ENCODE measurements around the gene NRXN2.
"Not testable (repeated sequence)": the region's sequence is repeated elsewhere in the genome, so short reads cannot be mapped to it uniquely, and the experiment has no call there.

Gene NRXN2

DNA sequence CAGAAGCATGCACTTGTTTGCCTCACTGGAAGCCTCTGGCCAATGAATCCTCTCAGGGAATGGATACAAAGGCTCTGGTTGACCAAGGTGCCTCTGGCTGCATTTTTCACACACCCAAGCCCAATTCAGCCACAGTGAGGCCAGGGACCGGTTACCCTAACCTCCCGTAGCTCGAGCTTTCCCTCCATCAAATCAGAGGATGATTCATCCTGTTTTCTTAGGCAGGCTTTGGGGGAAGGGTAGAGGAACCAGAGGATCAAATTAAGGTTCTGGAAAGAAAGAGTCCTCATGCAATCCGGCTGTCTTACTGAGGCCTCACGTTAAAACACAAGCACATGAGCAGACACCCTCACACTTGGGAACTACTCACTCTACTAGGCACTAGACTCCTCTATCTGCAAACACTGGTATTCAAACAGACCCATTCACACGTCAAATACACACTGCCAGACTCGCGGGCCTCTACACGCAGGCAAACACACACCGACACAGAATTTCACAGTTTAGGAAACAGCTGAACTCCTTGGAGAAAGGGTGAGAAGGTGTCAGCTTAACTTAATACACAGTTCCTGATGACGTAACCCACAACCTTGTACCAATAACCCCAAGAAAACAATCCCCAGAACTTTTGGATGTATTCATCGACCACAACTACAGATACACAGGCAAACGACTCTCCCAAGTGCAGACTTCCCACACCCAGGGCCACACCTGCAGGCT is 12.4 kb downstream of the NRXN2 start:
- Histone ChIP-seq H3K4me2 (ENCODE audit: low read depth, low read length, poor library complexity, severe bottlenecking) (no peak overlapping the region), H3K9me3 (ENCODE audit: insufficient read depth, low read depth, low read length) (no peaks in the 10 kb centered on the region), H3K36me3 (ENCODE audit: insufficient read depth, low read length) (no peaks in the 10 kb centered on the region), H3K4me3 (ENCODE audit: low read length, poor library complexity, severe bottlenecking) (no peak overlapping the region), H3F3A (ENCODE audit: low read depth) (no peaks in the 10 kb centered on the region), H3K79me2 (ENCODE audit: insufficient read depth, low read length) (no peaks in the 10 kb centered on the region), H3K9me2 (replicated peaks; ENCODE audit: low read depth, low read length) (no peaks in the 10 kb centered on the region), H3K27me3 (ENCODE audit: insufficient read depth, low read length, poor library complexity, severe bottlenecking) (no peaks in the 10 kb centered on the region), H3K4me1 (ENCODE audit: insufficient read depth, low read length, poor library complexity, severe bottlenecking) (no peaks in the 10 kb centered on the region), H3K9ac (ENCODE audit: low read depth, low read length, poor library complexity, severe bottlenecking) (no peak overlapping the region), H2AFZ (ENCODE audit: low read length) (no peak overlapping the region), H4K20me1 (ENCODE audit: insufficient read depth, low read length, poor library complexity, severe bottlenecking) (no peaks in the 10 kb centered on the region)
- TF ChIP-seq EZH2phosphoT487 (IDR thresholded peaks at IDR 0.05; ENCODE audit: borderline replicate concordance) = no peak
- no peak for TF ChIP-seq CTCF (conservative IDR thresholded peaks at IDR 0.05; ENCODE audit: low read length)

- no peaks in the 10 kb centered on the region for H3K36me3 ChIP-seq (ENCODE audit: insufficient read depth, low read length)
- no peaks in the 10 kb centered on the region for H3K9me3 ChIP-seq (ENCODE audit: insufficient read depth, low read depth, low read length)
- no peak for TF ChIP-seq EZH2phosphoT487 (IDR thresholded peaks at IDR 0.05; ENCODE audit: borderline replicate concordance)
- TF ChIP-seq CTCF (conservative IDR thresholded peaks at IDR 0.05; ENCODE audit: low read length) = no peak
- no peaks in the 10 kb centered on the region for H3K27me3 ChIP-seq (ENCODE audit: insufficient read depth, low read length, poor library complexity, severe bottlenecking)
- H3K4me1 ChIP-seq (ENCODE audit: insufficient read depth, low read length, poor library complexity, severe bottlenecking) = no peaks in the 10 kb centered on the region
- H3K4me3 ChIP-seq (ENCODE audit: low read length, poor library complexity, severe bottlenecking) = no peak overlapping the region
- H3K9me2 ChIP-seq (replicated peaks; ENCODE audit: low read depth, low read length) = no peaks in the 10 kb centered on the region
- H3K9ac ChIP-seq (ENCODE audit: low read depth, low read length, poor library complexity, severe bottlenecking) = no peak overlapping the region
- no peaks in the 10 kb centered on the region for H3F3A ChIP-seq (ENCODE audit: low read depth)
- no peaks in the 10 kb centered on the region for H3K79me2 ChIP-seq (ENCODE audit: insufficient read depth, low read length)
- H2AFZ ChIP-seq (ENCODE audit: low read length) = no peak overlapping the region
- H4K20me1 ChIP-seq (ENCODE audit: insufficient read depth, low read length, poor library complexity, severe bottlenecking) = no peaks in the 10 kb centered on the region
- H3K4me2 ChIP-seq (ENCODE audit: low read depth, low read length, poor library complexity, severe bottlenecking) = no peak overlapping the region
Measured at GRCh38 chr11:64705501-64705900, 17.5 kb downstream of the NRXN2 start.

GRCh38 chr11:64703048-64703447 is 19.9 kb downstream of the NRXN2 start:
- H3K4me3 ChIP-seq (ENCODE audit: low read length, poor library complexity, severe bottlenecking) = no peak overlapping the region
- no peaks in the 10 kb centered on the region for H3K9me3 ChIP-seq (ENCODE audit: insufficient read depth, low read depth, low read length)
- no peaks in the 10 kb centered on the region for H3K79me2 ChIP-seq (ENCODE audit: insufficient read depth, low read length)
- no peaks in the 10 kb centered on the region for H3K4me1 ChIP-seq (ENCODE audit: insufficient read depth, low read length, poor library complexity, severe bottlenecking)
- H2AFZ ChIP-seq (ENCODE audit: low read length) = no peak overlapping the region
- H3F3A ChIP-seq (ENCODE audit: low read depth) = no peaks in the 10 kb centered on the region
- H4K20me1 ChIP-seq (ENCODE audit: insufficient read depth, low read length, poor library complexity, severe bottlenecking) = no peaks in the 10 kb centered on the region
- H3K27me3 ChIP-seq (ENCODE audit: insufficient read depth, low read length, poor library complexity, severe bottlenecking) = no peaks in the 10 kb centered on the region
- H3K4me2 ChIP-seq (ENCODE audit: low read depth, low read length, poor library complexity, severe bottlenecking) = no peak overlapping the region
- no peaks in the 10 kb centered on the region for H3K9me2 ChIP-seq (replicated peaks; ENCODE audit: low read depth, low read length)
- no peak overlapping the region for H3K9ac ChIP-seq (ENCODE audit: low read depth, low read length, poor library complexity, severe bottlenecking)
- H3K36me3 ChIP-seq (ENCODE audit: insufficient read depth, low read length) = no peaks in the 10 kb centered on the region
- no peak for TF ChIP-seq EZH2phosphoT487 (IDR thresholded peaks at IDR 0.05; ENCODE audit: borderline replicate concordance)
- TF ChIP-seq CTCF (conservative IDR thresholded peaks at IDR 0.05; ENCODE audit: low read length) = no peak

- not testable (repeated sequence) for H2AFZ ChIP-seq (ENCODE audit: low read length); H3K27me3 ChIP-seq (ENCODE audit: insufficient read depth, low read length, poor library complexity, severe bottlenecking); H3K4me1 ChIP-seq (ENCODE audit: insufficient read depth, low read length, poor library complexity, severe bottlenecking); H3K4me3 ChIP-seq (ENCODE audit: low read length, poor library complexity, severe bottlenecking); H3F3A ChIP-seq (ENCODE audit: low read depth); H3K4me2 ChIP-seq (ENCODE audit: low read depth, low read length, poor library complexity, severe bottlenecking); H4K20me1 ChIP-seq (ENCODE audit: insufficient read depth, low read length, poor library complexity, severe bottlenecking); H3K36me3 ChIP-seq (ENCODE audit: insufficient read depth, low read length); H3K9me3 ChIP-seq (ENCODE audit: insufficient read depth, low read depth, low read length); H3K9me2 ChIP-seq (replicated peaks; ENCODE audit: low read depth, low read length); H3K79me2 ChIP-seq (ENCODE audit: insufficient read depth, low read length); H3K9ac ChIP-seq (ENCODE audit: low read depth, low read length, poor library complexity, severe bottlenecking)
Measured at GRCh38 chr11:64701956-64702355, 21.0 kb downstream of the NRXN2 start.

Measured in Loucy (cell line).